Cortex of kidney (tissue), 1 donor: ENCODE data around the gene OR5M8.

ENCODE experiments used
- DNase-seq: peaks from one replicate; lab custom pipeline; 2025; lab: John Stamatoyannopoulos, UW

Gene OR5M8

GRCh38 chr11:56491270-56491669 lies at the start of gene OR5M8:
TSS of gene OR5M8 (minus strand) at chr11:56491370. CDS start at chr11:56491370, 0 bp downstream.
- DNase-seq = no peak

GRCh38 chr11:56533054-56533740 lies 42.0 kb upstream of the OR5M8 start:
- no peak for DNase-seq

- DNase-seq = no peak
These were observed 40.7 kb upstream of the OR5M8 start for GRCh38 chr11:56531856-56532255.

- no peak for DNase-seq
These were observed 30.8 kb upstream of the OR5M8 start for GRCh38 chr11:56522008-56522407.

GRCh38 chr11:56513280-56513679 lies 22.1 kb upstream of the OR5M8 start:
- no peak for DNase-seq

- DNase-seq = no peak
These were observed 18.3 kb upstream of the OR5M8 start for GRCh38 chr11:56509439-56509838.

GRCh38 chr11:56497010-56497409 lies 5.8 kb upstream of the OR5M8 start:
- no peak for DNase-seq

GRCh38 chr11:56495117-56495516 lies 3.9 kb upstream of the OR5M8 start:
- DNase-seq = no peak

- DNase-seq = no peak
These were observed 4.4 kb downstream of the OR5M8 start for GRCh38 chr11:56486801-56487200.

GRCh38 chr11:56474729-56475235 lies 16.4 kb downstream of the OR5M8 start:
- DNase-seq = no peak

- DNase-seq = no peak
These were observed 17.9 kb downstream of the OR5M8 start, which contains the start of gene OR5M3 for GRCh38 chr11:56473252-56473651. TSS of gene OR5M3 (minus strand) at chr11:56473352. CDS start at chr11:56470497, 2,855 bp downstream.

- DNase-seq = no peak
These were observed 34.1 kb downstream of the OR5M8 start for GRCh38 chr11:56457076-56457475.

GRCh38 chr11:56453521-56453920 lies 37.6 kb downstream of the OR5M8 start:
- no peak for DNase-seq
